Measurements from ENCODE around the gene FRMD4A. TPM values are rescaled to one million over a fixed set of nuclear protein-coding genes. Genes with fewer than 3 reads are reported as not detected.

FRMD4A gene
- total RNA-seq, 1 experiment from 2014 or later: 19.6 TPM

- Histone ChIP-seq H3K18ac (ENCODE audit: insufficient read length, low read depth, low read length) (no peak overlapping the region), H4K8ac (replicated peaks; ENCODE audit: insufficient read length, low read depth, low read length) (no peak overlapping the region), H2AFZ (ENCODE audit: low read length) (no peak overlapping the region), H3K79me1 (ENCODE audit: insufficient read depth, low read depth, low read length, poor library complexity, severe bottlenecking) (no peaks in the 10 kb centered on the region), H3K9ac (ENCODE audit: extremely low read depth, insufficient read length, low read length) (no peak overlapping the region), H3K56ac (ENCODE audit: insufficient read length, low read depth, low read length) (no peak overlapping the region), H3K14ac (ENCODE audit: insufficient read depth, low read length) (no peak overlapping the region), H4K5ac (ENCODE audit: insufficient read length, low read depth, low read length) (no peak overlapping the region), H4K91ac (ENCODE audit: insufficient read length, low read depth, low read length) (no peak overlapping the region), H2BK5ac (ENCODE audit: insufficient read length, low read length) (no peak overlapping the region), H3K9me3 (ENCODE audit: control insufficient read depth, low read depth, low read length) (peaks cover 14% of the 10 kb centered on the region), H3K4me2 (ENCODE audit: insufficient read depth, insufficient read length, low read length) (no peak overlapping the region), H3K23me2 (ENCODE audit: insufficient read length, low read depth, low read length, poor library complexity, severe bottlenecking) (no peaks in the 10 kb centered on the region), H3K79me2 (ENCODE audit: insufficient read depth, low read length) (no peaks in the 10 kb centered on the region), H2AK5ac (ENCODE audit: insufficient read length, low read length) (no peak overlapping the region), H3K27me3 (ENCODE audit: insufficient read depth, low read length) (no peaks in the 10 kb centered on the region), H2BK120ac (ENCODE audit: low read depth, low read length, poor library complexity, severe bottlenecking) (no peak overlapping the region), H3K4me1 (ENCODE audit: insufficient read depth, low read length) (no peaks in the 10 kb centered on the region), H3K27ac (ENCODE audit: insufficient read length, low read depth, low read length) (no peak overlapping the region), H2BK15ac (ENCODE audit: low read depth, low read length) (no peak overlapping the region), H3K4ac (ENCODE audit: low read depth, low read length) (no peak overlapping the region), H4K20me1 (ENCODE audit: control insufficient read depth, insufficient read depth, insufficient read length) (no peaks in the 10 kb centered on the region), H2BK20ac (ENCODE audit: low read depth, low read length, poor library complexity, severe bottlenecking) (no peak overlapping the region), H3T11ph (ENCODE audit: low read length) (no peak overlapping the region), H3K23ac (ENCODE audit: insufficient read length, low read depth, low read length) (no peak overlapping the region), H2BK12ac (ENCODE audit: insufficient read length, low read depth, low read length) (no peak overlapping the region)
- H3K36me3 Mint-ChIP-seq (ENCODE audit: insufficient read depth in 1 of 3, low read depth in 3 of 3): peaks cover 49 to 65% (median 58%) of the 10 kb centered on the region in 3 experiments
- peaks cover 17 to 24% of the 10 kb centered on the region in 2 experiments for H3K9me3 Mint-ChIP-seq
- H3K27me3 Mint-ChIP-seq (ENCODE audit: low read depth): no peaks in the 10 kb centered on the region; the same call in 1 of the 2 replicates
- no peak for TF ChIP-seq CTCF (conservative IDR thresholded peaks at IDR 0.05)
- no peak for DNase-seq
- no CpG with 5 or more reads among the region's 9 CpGs for whole genome bisulfite sequencing (ENCODE audit: extremely low coverage, insufficient read length, low lambda C conversion rate)
- no peak overlapping the region for H3K4me3 Mint-ChIP-seq
- no peak overlapping the region for H3K27ac Mint-ChIP-seq
- H3K4me1 Mint-ChIP-seq: no peaks in the 10 kb centered on the region; a peak in 1 of 4 replicates
Measured at GRCh38 chr10:13644866-13645265, 685.9 kb downstream of the FRMD4A start.

Measured in H9 (cell line).